Ishikawa (cell line): ENCODE data around the gene RASD2.

Experiments used
- CEBPB ChIP-seq: IDR thresholded peaks from 2 replicates; pipeline ENCODE4 v1.6.1; 2012
- CREB1 ChIP-seq: IDR thresholded peaks from 2 replicates; pipeline ENCODE4 v1.6.1; 2012; ENCODE audit warnings: low read depth
- EGR1 ChIP-seq: IDR thresholded peaks from 2 replicates; pipeline ENCODE4 v1.6.1; 2012
- EP300 ChIP-seq: IDR thresholded peaks from 2 replicates; pipeline ENCODE4 v1.6.1; 2012; ENCODE audit warnings: borderline replicate concordance
- FOXM1 ChIP-seq: IDR thresholded peaks from 2 replicates; pipeline ENCODE4 v1.6.1; 2012; ENCODE audit warnings: low read depth, borderline replicate concordance
- NFIC ChIP-seq: IDR thresholded peaks from 2 replicates; pipeline ENCODE4 v1.6.1; 2012
- RAD21 ChIP-seq: IDR thresholded peaks from 2 replicates; pipeline ENCODE4 v1.6.1; 2012; ENCODE audit warnings: low read depth
- TAF1 ChIP-seq: IDR thresholded peaks from 2 replicates; pipeline ENCODE4 v1.6.1; 2012; ENCODE audit warnings: low read depth, mild to moderate bottlenecking
- TCF12 ChIP-seq: IDR thresholded peaks from 2 replicates; pipeline ENCODE4 v1.6.1; 2012; ENCODE audit warnings: low read depth
- TEAD4 ChIP-seq: IDR thresholded peaks from 2 replicates; pipeline ENCODE4 v1.6.1; 2012
- YY1 ChIP-seq: IDR thresholded peaks from 2 replicates; pipeline ENCODE4 v1.6.1; 2012; ENCODE audit warnings: low read depth
- ZBTB7A ChIP-seq: IDR thresholded peaks from 2 replicates; pipeline ENCODE4 v1.6.1; 2012; ENCODE audit warnings: low read depth
- TF ChIP-seq, protein P1 (sequence below): IDR thresholded peaks from 2 replicates; pipeline ENCODE4 v1.6.1; 2012
- TF ChIP-seq, protein P2 (sequence below): IDR thresholded peaks from 2 replicates; pipeline ENCODE4 v1.6.1; 2012
- TF ChIP-seq, protein P3 (sequence below): IDR thresholded peaks from 2 replicates; pipeline ENCODE4 v1.6.1; 2012; ENCODE audit warnings: low read depth, mild to moderate bottlenecking

Gene RASD2

GRCh38 chr22:35531676-35532075 is 9.0 kb upstream of the RASD2 start:
- TF ChIP-seq NFIC = no peak
- no peak for TF ChIP-seq CREB1
- TF ChIP-seq, protein P1, sequence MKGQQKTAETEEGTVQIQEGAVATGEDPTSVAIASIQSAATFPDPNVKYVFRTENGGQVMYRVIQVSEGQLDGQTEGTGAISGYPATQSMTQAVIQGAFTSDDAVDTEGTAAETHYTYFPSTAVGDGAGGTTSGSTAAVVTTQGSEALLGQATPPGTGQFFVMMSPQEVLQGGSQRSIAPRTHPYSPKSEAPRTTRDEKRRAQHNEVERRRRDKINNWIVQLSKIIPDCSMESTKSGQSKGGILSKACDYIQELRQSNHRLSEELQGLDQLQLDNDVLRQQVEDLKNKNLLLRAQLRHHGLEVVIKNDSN = no peak
- no peak for TF ChIP-seq EGR1
- TF ChIP-seq, protein P2, sequence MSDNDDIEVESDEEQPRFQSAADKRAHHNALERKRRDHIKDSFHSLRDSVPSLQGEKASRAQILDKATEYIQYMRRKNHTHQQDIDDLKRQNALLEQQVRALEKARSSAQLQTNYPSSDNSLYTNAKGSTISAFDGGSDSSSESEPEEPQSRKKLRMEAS = no peak
- no peak for TF ChIP-seq TCF12
- no peak for TF ChIP-seq TEAD4
- TF ChIP-seq, protein P3, sequence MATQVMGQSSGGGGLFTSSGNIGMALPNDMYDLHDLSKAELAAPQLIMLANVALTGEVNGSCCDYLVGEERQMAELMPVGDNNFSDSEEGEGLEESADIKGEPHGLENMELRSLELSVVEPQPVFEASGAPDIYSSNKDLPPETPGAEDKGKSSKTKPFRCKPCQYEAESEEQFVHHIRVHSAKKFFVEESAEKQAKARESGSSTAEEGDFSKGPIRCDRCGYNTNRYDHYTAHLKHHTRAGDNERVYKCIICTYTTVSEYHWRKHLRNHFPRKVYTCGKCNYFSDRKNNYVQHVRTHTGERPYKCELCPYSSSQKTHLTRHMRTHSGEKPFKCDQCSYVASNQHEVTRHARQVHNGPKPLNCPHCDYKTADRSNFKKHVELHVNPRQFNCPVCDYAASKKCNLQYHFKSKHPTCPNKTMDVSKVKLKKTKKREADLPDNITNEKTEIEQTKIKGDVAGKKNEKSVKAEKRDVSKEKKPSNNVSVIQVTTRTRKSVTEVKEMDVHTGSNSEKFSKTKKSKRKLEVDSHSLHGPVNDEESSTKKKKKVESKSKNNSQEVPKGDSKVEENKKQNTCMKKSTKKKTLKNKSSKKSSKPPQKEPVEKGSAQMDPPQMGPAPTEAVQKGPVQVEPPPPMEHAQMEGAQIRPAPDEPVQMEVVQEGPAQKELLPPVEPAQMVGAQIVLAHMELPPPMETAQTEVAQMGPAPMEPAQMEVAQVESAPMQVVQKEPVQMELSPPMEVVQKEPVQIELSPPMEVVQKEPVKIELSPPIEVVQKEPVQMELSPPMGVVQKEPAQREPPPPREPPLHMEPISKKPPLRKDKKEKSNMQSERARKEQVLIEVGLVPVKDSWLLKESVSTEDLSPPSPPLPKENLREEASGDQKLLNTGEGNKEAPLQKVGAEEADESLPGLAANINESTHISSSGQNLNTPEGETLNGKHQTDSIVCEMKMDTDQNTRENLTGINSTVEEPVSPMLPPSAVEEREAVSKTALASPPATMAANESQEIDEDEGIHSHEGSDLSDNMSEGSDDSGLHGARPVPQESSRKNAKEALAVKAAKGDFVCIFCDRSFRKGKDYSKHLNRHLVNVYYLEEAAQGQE = no peak
- no peak for TF ChIP-seq CEBPB
- no peak for TF ChIP-seq EP300
- no peak for TF ChIP-seq TAF1
- TF ChIP-seq ZBTB7A = no peak
- no peak for TF ChIP-seq RAD21
- TF ChIP-seq YY1 = no peak
- no peak for TF ChIP-seq FOXM1

- TF ChIP-seq, protein P1 = no peak
- TF ChIP-seq EP300 (no peak), CEBPB (no peak), CREB1 (no peak), RAD21 (no peak), TEAD4 (no peak), TCF12 (no peak), FOXM1 (no peak)
- TF ChIP-seq, protein P2 = no peak
Observed at GRCh38 chr22:35533365-35534029, 7.1 kb upstream of the RASD2 start.

DNA sequence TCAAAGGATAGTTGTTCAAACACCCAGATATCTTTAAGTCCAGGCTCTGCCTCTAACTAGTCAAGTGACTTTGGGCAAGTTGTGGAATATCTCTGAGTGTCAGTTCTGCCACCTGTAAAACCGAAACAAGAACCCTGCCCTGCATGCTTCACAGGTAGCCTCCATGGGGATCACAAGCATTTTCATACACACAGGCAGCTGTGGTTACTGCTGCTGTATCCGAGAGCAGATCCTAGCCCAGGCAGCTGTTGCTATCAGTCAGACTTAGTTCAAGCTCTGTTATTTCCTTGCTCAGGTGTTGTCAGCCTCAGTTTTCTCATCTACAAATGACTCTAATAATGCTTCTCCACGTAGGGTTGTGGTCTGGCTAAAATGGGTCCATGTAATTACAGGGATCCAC is 6.5 kb upstream of the RASD2 start:
- TF ChIP-seq NFIC (no peak), EP300 (no peak), CREB1 (no peak), EGR1 (no peak), TEAD4 (no peak), CEBPB (no peak)
- TF ChIP-seq, protein P2 = no peak

DNA sequence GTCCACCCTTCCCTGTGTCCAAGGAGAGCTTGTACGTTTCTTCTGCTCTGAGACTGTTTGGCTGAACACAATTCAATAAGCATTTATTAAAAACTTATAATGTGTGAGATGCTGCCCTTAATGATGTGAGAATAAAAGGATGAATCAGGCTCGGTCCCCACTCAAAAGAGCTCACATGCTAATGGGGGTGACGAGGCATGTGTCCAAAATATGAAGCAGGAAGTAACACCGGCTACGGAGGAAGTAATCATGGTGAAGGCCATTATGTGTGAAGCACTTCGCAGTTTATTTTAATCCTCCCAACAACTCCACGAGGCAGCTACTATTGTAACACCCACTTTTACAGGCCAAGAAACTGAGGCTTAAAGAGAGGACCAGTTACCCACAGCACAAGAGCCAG is 3.4 kb upstream of the RASD2 start:
- TF ChIP-seq ZBTB7A (no peak), RAD21 (no peak), TCF12 (no peak), TAF1 (no peak), NFIC (no peak), EGR1 (no peak), EP300 (no peak), FOXM1 (no peak), CREB1 (no peak), TEAD4 (no peak), YY1 (no peak), CEBPB (no peak)
- TF ChIP-seq, protein P3 = no peak
- TF ChIP-seq, protein P1 = no peak
- TF ChIP-seq, protein P2 = no peak

GRCh38 chr22:35538801-35539321 is 1.8 kb upstream of the RASD2 start:
- TF ChIP-seq CEBPB (no peak), RAD21 (peak; percentile 53), ZBTB7A (peak; percentile 64; the same call in 1 of the 2 replicates), NFIC (no peak)
